HG03135 (cell line): Measurements from ENCODE around the gene ARMC2.

Experiments
- ATAC-seq: cut with Tn5 transposase; IDR thresholded peaks from one replicate; pipeline ENCODE4 v1.9.1; 2021; ENCODE audit warnings: mild to moderate bottlenecking, moderate library complexity; ENCODE audit not compliant: unreplicated experiment

ARMC2 gene

DNA sequence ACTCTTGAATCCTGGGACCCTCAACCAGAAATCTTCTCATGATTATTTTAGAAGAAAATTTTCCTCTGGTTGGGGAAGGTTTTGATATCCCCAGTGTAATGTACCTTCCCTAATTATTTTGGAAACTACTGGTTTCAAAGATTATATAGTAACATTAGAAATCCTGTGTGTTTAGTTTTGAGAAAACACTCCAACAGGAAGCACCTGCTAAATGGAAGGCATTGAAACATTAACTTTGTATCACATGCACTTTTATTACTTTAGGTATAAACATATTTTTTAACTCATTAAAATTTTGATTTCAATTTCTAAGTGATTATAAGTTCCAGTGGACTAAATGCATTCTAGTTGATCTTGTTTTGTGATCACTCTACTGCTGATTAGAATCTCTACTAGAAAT lies 137.1 kb downstream of the ARMC2 start:
- ATAC-seq: no peak

DNA sequence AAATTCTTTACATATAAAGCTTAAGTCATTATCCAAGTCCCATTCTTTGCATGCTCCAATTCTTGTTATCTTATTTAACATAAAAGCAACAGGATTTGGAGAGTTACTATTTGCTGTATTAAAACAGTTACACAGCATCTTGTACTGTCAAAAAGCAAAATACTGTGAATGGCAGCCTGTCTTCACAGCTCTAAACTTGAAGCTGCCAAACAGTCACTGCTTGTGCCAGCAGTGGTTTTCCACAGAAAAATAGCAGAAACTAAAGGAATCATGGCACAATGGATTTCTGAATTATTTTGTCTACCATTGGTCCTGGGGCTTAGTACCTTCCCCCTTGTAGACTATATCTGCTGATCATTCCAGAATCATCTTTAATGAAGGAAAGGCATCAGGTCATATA lies 138.9 kb downstream of the ARMC2 start:
- no peak for ATAC-seq

DNA sequence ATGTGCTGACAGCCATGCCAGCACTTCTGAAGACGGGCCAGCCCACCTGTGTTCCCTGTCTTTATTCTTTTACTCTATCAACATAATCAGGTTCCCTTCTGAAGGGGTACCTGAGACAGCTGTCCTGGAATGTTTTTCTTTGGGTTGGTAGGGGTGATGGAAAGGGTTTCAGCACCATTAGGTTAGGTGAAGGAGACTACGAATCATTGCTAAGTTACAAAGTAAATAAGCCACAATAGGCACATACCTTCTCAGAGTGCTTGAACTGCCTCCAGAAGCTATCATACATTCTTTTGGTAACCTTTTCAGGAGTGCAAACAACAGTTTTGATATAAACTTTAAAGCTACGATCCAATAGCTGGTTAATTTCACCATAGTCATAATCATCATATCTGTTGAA lies 140.1 kb downstream of the ARMC2 start:
- ATAC-seq: no peak

DNA sequence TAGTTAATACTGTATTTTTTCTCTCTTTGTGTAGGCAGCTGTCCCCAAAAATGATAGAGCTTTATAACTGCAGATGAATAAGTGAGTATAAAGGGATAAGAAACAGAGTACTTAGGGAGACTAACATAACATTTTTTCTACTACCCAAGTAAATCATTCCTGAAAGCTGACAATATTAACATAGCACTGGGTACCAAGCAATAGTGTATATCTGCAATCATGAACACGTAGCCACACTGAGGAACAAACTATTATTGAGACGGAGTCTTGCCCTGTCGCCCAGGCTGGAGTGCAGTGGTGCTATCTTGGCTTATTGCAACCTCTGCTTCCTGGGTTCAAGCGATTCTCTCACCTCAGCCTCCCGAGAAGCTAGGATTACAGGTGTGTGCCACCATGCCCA lies 140.5 kb downstream of the ARMC2 start:
- no peak for ATAC-seq

DNA sequence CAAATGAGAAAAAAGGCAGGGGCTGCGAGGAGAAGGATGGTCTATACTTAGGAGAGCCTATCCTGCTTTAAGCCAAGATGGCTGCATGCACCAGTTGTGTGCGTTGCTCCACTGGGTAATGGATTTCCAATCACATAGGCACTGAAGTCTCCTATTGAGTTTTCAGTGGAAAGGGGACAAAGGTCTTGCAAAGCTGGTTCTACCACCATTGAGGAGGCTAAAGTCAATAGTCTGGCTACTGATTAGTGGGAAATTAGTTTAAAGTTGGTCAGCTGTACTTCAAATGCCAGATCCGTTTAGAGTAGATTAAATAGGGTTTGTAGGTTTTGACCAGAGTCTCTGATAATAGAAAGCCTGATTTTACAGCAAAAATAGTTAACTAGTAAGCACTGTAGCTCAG lies 141.5 kb downstream of the ARMC2 start:
- ATAC-seq: no peak

DNA sequence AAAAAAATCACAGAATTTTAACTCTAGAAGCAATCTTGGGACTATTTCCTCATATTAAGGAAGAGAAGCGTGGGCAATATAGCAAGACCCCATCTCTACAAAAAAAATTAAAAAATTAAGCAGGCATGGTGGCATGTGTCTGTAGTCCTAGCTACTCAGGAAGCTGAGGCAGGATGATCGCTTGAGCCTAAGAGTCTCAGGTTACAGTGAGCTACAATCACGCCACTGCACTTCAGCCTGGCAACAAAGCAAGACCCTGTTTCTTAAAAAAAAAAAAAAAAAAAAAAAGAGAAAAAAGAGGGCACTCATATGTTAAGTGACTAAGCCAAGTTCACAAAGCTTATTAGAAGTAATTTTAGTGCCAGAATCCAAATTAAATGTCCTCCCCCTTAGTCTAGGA lies 145.7 kb downstream of the ARMC2 start:
- no peak for ATAC-seq

DNA sequence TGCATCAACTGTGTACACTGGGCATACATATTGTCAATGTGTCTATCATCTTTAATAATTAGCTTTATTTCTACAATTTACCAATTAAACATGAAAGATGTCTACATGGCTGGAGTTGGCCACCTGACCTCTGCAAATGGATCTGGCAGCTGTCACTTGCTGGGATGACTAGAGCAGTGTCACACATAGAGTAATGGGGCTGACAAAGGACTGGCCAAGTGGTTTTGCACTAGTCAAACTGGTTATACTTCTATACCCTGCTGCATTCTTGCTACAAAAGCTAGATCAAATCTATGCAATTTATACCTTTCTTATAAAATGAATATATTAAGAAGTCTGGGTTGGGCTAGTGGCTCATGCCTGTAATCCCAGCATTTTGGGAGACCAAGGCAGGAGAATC lies 147.1 kb downstream of the ARMC2 start:
- no peak for ATAC-seq

DNA sequence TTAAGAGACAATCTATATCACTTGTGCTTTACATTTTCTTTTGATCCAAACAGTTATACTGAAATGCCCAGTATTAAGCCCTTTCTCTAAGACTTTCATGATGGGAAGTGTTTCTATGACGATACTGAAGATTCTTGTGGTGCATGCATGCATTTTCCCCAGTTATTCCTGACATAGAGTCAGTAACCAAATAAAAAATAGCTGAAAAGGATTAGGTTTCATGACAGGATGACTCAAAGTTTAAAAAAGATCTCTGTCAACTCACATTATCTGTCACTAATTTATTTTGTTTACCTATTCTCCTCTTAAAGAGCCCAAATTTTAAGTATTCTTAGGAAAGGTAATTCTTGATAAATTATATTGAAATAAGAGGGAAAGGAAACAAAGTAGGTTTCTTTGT lies 148.0 kb downstream of the ARMC2 start:
- no peak for ATAC-seq

DNA sequence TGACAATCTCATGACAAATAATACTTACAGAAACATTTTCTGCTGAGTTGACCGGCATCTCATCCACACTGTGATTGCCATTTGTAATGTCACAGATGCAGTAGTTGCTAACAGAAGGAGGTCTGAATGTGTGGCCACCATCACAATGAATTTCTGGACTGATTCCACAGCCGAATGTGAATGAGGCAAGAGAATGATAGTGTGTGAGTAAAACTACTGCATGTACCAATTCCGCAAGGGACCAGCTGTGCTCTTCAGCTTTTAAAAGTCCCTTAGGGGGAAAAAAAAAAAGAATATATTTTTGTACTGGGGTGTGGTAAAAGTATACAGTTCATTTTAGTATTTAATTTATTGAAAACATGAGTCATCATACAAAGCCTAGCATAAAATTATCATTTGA lies 150.3 kb downstream of the ARMC2 start:
- no peak for ATAC-seq

DNA sequence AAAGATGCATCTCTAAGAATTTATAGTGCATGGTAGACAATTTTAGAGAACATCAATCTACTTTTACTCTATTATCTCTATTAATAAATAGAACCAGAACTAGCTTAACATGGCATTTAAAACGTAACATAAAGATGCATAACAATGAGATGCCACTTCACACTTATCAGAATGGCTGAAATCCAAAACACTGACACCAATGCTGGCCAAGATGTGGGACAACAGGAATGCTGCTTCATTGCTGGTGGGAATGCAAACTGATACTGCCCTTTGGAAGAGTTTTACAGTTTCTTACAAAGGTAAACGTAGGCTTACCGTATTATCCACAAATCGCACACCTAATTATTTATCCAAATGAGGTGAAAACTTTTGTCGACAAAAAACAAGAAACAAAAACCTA lies 151.2 kb downstream of the ARMC2 start:
- no peak for ATAC-seq

DNA sequence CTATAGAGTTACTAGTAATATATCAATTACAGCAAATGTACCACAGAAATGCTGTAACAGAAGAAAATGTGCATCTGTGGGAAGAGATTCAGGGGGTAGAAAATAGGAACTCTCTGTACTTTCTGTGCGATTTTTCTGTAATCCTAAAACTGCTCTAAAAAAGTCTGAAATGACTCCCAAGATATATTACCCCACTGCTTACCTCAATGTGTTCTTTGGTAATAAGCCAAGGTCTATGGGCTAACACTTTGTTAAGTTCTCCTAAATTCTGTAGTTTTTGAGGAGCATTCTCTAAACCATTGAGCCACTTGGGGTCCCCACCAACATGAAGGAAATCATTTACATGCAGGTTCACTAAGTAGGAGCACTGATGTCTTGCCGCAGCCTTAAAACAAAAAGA lies 152.1 kb downstream of the ARMC2 start:
- ATAC-seq: no peak

DNA sequence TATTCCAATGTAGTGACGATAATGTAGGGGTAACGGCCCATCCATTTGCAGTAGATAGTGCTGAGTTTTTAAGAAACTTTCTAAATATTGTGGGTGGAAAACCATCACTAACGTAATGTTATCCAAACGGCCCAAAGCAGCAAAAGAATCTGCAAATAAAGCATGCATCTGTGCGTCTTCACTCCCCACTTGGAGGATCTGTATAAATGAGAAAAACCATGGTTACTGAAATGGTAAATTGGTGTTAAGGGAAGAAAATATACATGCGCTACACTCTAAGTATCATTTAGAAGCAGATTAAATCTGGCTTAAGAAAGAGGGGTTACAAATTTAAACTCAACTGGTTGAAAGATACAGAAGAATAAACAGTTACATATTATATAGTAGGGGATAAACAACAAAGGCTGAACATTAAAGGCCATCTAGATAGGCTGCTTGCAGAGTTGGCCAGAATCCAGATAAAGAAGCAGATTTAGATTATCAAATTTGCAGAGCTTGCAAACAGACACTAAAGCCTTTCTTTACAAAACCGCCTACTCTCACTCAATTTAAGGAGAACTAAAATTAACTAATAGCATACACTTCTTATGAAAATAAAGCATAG lies 153.2 kb downstream of the ARMC2 start:
- no peak for ATAC-seq

DNA sequence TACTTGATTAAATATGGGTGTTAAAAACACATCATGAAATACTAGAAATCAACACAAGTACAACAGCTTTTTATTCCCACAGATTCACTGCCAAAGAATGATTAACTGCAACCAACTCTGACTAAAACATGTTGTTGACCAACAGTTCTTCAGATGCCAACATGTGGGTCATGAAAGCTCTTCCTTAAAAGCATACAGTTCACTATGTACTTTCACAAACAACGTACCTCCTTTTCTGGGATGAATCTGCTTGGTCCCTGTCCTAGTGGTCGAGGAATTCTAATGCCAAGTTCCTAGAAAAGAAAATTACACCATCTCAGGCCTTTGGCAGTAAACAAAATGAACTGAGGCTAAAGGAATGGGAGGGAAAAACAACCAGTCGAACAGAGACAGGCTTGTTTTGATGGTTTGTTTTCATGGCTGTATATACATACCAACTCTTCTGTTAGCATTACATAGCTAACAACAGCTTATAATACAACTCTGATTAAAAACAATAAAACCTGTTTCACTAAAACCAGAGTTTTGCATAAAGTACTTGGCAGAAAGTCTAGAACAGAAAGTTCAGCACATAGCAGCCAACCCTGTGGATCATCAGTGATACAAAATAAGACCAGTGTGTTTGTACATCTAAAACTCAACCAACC lies 154.0 kb downstream of the ARMC2 start:
- ATAC-seq: no peak

DNA sequence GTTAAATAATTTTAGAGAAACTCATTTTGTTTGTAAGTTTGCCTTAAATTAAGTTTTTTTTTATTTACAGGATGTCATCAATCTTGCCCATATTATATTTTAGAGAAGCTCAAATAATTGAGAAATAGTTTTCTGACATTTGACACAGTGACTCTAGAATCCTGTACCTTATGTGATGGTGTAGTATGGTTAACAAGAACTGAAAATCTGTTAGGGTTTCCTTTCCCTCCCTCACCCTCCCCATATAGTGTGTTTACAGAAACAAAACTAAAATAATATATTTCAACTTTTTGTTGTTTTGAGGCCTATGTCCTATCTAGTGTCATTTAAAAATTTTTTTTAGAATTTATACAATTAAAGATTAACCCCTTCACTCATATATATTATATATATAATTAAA lies 154.7 kb downstream of the ARMC2 start:
- no peak for ATAC-seq

DNA sequence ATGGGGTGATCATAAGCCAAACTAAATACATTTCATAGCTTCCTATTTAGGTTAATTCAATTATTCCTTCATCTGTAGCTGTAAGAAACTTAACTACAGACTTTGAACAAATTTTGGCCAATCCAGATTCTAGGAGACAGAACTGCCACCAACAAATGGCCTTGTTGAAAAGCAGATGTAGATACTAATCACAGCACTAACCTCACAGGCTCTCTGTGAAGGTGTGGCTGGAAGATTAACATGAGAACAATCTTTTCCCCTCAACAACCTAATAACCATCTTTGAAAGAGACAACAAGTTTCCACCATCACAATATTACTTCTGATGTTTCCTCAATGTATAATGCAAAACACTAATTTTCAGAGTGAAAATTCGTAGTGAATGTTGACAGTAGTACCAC lies 158.6 kb downstream of the ARMC2 start:
- no peak for ATAC-seq

DNA sequence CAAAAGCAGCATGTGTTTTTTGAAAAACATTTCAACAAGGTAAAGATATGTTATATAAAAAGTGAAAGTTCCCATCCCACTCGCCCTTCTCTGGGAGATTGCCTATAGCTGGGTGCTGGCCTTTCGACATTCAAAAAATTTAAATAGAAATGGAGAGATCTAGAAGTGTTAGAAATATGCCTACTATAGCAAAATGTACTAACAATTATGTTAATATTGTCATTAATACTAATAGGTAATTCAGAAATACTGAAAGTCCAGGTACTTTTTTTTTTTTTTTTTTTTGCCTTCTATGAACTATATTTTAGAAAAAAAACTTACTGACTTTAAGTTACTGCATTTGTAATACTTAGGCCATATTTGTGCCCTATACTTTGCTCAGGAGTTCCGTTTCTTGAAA lies 159.3 kb downstream of the ARMC2 start:
- no peak for ATAC-seq

DNA sequence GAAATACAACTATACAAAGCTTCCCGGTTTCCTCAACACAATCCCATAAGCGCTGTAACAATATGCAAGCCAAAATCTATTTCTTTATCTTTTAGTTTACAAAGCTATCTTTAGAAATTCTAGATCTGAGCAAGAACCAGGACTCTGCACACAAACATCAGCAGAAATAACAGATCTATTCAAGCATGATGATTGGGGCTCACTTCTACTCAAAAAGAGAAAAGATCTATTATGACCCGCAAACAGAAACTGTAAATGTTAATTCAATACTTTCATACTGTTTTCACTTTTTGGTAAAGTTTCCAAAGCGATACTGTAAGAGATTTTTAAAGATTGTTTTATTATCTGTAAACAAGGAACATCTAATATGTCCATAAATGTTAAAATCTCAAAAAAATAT lies 159.8 kb downstream of the ARMC2 start:
- ATAC-seq: no peak

DNA sequence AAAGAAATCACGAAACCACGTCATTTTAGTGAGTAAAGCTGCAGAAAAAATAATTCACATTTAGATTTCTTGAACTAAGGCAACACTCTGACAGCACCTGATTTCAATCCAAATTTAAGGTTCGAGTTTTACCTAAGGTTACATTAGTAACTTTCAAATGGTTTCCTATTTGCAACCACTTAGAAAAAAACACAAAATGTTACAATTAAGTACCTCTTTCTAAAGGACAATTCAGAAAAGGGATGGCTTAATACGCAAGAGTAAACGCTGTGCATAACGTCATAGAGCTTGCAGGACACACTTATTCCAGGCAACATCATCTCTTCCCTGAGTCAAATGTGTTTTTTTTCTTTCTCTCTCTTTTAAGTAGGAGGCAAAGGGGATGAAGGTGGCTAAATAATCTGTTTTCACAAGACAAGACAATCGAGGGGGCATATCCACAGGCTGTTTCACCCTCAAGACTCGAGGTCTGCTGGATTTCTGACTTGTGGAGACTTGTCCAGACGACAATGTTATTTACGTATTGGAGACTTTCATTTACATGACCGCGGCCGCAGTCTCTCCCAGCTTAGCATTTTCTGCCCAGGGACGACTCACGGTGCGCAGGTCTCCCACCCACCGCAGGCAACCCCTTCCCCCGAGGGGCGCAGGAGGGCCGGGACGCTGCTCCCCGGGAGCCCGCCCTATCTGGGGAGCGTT lies 160.5 kb downstream of the ARMC2 start:
- peak; percentile 15 for ATAC-seq

DNA sequence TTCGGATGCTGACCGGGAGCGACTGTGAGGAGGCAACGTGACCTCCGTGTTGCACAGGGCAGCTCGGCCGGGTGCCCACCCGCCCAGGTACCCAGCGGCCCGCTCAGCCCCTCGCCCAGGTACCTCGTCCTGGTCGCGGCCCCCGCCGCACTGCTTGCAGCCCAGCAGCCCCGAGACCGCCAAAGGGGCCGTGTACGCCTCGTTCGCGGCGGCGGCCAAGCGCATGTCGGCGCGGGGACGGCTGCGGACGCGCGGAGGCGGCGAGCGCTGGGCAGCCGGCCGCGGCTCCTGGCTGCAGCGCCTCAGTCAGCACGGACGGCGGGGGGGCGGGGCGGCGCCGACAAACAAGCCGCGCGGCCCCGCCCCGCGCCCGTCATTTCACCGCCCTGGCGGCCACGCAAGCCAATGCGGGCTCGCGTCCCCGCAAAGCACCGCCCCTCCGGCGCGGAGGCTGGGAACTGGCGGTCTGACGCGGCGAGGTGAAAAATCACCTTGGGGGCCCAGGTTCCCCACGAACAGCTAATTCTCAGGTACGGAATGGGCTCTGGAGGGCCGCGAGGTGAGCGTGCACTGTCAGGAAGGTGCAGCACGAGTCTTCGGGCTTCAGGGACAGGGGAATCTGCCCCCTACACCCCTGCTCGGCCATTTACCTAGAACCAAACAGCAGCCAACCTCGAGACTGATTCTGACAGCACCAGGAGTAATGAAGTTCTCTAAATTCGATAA lies 161.2 kb downstream of the ARMC2 start:
- ATAC-seq: peak; percentile 85

DNA sequence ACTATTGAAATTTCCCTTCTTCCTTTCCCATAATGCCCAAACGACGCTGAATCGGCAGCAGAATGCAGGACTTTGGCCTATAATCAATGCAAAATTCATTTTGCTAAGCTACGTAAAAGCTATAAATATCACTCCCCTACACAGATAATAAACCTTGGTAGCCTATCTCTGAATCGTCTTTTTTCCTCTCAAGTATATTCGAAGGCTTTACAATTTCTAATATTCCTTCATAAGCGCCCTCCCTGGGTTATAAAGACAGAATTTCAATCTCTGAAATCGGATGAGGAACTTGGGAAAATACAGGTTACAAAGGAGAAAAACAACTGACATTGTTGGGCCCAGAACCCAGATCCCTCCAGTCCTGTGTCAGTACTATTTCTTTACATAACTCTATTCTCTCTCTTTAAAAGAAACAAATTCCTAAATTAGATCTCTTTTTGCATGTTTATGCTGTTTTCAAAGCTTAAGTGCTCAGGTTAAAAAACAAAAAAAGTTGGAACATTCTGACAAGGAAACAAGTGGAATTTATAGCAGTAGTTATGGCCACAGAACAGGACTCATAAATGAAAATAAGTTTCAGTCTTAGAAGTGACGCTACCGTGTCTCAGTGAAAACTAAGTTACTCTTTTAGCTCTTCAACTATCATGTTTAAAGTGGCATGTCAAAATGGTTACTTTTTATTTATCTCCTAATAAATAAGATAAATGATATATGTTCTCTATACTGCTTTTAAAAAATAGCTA lies 161.9 kb downstream of the ARMC2 start:
- ATAC-seq: no peak

DNA sequence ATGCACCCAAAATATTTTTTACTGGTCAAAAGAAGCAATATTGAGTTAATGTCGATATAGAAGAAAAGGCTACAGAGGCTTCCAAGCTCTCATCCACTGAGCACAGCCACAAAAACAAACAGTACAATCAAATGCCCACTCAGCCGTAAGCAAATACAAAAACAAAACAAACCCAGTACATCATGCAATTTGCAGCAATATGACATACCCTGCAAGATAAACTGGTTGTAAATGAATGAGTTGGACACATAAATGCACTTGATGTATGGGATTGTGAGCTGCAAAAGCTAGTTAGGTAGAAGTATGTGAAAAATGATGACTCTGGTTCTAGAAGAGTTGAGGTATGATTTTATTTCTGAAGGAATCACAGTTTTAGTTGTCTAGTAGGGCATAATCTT lies 162.5 kb downstream of the ARMC2 start:
- no peak for ATAC-seq
